DOHH2 (cell line): ENCODE data around the gene MTHFR.

Experiments used
- CTCF ChIP-seq: fragments of 200-600 bp; sonication (generic); IDR thresholded peaks from one replicate; pipeline ENCODE4 v1.5.1; 2014; ENCODE audit warnings: antibody characterized with exemption, mild to moderate bottlenecking, low read depth, low read length; ENCODE audit not compliant: poor library complexity, severe bottlenecking
- EZH2phosphoT487 ChIP-seq: fragments of 200-600 bp; sonication (generic); IDR thresholded peaks from 2 replicates; pipeline ENCODE4 v1.6.1; 2017; ENCODE audit warnings: borderline replicate concordance, mild to moderate bottlenecking, antibody characterized with exemption, low read length, moderate library complexity, mixed read lengths

GRCh38 chr1:11749996-11750395 is 55.8 kb downstream of the MTHFR start:
- TF ChIP-seq CTCF: no peak
- no peak for TF ChIP-seq EZH2phosphoT487
